ENCODE measurements around the gene RALGAPB. TPM values are rescaled to one million over a fixed set of nuclear protein-coding genes. Genes with fewer than 3 reads are reported as not detected.

RALGAPB gene
- total and polyA plus RNA-seq, 2 of the 13 experiments (the other 11 are each of a cell fraction or from before 2014, with no cell fraction given) = 17.6 to 30.6 TPM

DNA sequence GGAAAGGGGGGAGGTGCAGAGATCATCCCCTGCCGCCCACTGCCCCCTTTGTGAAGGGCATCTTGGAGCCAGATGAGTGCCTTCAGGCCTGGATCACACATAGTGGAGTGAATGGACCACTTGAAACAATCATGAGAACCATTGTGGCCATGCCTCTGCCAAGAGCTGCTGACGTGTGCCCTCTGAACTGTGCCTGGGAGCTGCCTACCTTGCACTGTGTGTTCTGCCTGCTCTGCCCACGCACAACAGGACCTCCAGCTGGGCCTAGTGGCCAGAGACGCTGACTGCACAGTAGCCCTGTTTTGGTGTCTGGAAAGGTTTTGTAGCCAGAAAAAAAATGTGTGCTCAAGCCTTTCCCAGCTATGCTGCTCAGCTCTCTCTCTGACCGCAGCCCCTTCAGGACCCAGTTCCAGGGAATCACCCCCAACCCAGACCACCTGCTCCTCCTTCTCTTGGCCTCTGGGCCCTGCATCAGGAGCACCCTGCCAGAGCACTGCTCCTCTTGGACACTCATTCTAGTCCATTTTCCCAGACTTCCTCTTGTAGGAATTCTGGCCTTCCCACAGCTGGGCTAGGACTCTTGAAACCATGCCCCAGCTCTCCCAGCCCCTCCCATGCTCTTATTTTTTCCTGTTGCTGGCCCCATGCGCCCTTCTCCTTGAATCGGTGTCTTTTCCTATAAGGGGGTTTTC is 106.7 kb downstream of the RALGAPB start:
- no peak for DNase-seq (ENCODE audit: low spot score)

More for the DNA sequence above, 106.7 kb downstream of the RALGAPB start:
- Histone ChIP-seq H3K9ac (ENCODE audit: insufficient read depth, low read depth, low read length) (no peak overlapping the region), H4K20me1 (ENCODE audit: insufficient read depth, low read length) (no peaks in the 10 kb centered on the region), H3K4me1 (ENCODE audit: insufficient read depth, low read length) (peaks cover 47% of the 10 kb centered on the region), H3K79me2 (ENCODE audit: insufficient read depth, low read length) (no peaks in the 10 kb centered on the region), H3K36me3 (replicated peaks in 1 of 2; ENCODE audit: control insufficient read depth in 1 of 2, insufficient read depth in 2 of 2, low read length in 2 of 2) (peaks cover 6 to 24% of the 10 kb centered on the region in 2 experiments; a peak in 3 of 5 replicates), H3K27ac (ENCODE audit: extremely low read length, insufficient read depth, low read length) (no peak overlapping the region), H3K4me3 (replicated peaks in 1 of 3; ENCODE audit: insufficient read depth in 1 of 3, low read depth in 2 of 3, low read length in 3 of 3) (no peak overlapping the region), H2AFZ (ENCODE audit: low read length) (no peak overlapping the region), H3K27me3 (ENCODE audit: control insufficient read depth in 1 of 2, insufficient read depth in 2 of 2, low read length in 2 of 2) (no peaks in the 10 kb centered on the region), H3K9me3 (ENCODE audit: low read length) (no peaks in the 10 kb centered on the region), H3K4me2 (ENCODE audit: low read depth, low read length) (no peak overlapping the region)
- ATAC-seq (peak; percentile 59), FAIRE-seq (no peak)
- TF ChIP-seq ZBTB38 (CRISPR knock-in tag; IDR thresholded peaks at IDR 0.05) = 0 out of 2 replicates have a peak, but pooled peaks have one; percentile 25
- TF ChIP-seq RBM22 (optimal IDR thresholded peaks at IDR 0.05; ENCODE audit: low read length) = peak; percentile 12
- TF ChIP-seq, protein P1, sequence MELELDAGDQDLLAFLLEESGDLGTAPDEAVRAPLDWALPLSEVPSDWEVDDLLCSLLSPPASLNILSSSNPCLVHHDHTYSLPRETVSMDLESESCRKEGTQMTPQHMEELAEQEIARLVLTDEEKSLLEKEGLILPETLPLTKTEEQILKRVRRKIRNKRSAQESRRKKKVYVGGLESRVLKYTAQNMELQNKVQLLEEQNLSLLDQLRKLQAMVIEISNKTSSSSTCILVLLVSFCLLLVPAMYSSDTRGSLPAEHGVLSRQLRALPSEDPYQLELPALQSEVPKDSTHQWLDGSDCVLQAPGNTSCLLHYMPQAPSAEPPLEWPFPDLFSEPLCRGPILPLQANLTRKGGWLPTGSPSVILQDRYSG (CRISPR knock-in tag; IDR thresholded peaks at IDR 0.05) = no peak
- TF ChIP-seq, protein P2, sequence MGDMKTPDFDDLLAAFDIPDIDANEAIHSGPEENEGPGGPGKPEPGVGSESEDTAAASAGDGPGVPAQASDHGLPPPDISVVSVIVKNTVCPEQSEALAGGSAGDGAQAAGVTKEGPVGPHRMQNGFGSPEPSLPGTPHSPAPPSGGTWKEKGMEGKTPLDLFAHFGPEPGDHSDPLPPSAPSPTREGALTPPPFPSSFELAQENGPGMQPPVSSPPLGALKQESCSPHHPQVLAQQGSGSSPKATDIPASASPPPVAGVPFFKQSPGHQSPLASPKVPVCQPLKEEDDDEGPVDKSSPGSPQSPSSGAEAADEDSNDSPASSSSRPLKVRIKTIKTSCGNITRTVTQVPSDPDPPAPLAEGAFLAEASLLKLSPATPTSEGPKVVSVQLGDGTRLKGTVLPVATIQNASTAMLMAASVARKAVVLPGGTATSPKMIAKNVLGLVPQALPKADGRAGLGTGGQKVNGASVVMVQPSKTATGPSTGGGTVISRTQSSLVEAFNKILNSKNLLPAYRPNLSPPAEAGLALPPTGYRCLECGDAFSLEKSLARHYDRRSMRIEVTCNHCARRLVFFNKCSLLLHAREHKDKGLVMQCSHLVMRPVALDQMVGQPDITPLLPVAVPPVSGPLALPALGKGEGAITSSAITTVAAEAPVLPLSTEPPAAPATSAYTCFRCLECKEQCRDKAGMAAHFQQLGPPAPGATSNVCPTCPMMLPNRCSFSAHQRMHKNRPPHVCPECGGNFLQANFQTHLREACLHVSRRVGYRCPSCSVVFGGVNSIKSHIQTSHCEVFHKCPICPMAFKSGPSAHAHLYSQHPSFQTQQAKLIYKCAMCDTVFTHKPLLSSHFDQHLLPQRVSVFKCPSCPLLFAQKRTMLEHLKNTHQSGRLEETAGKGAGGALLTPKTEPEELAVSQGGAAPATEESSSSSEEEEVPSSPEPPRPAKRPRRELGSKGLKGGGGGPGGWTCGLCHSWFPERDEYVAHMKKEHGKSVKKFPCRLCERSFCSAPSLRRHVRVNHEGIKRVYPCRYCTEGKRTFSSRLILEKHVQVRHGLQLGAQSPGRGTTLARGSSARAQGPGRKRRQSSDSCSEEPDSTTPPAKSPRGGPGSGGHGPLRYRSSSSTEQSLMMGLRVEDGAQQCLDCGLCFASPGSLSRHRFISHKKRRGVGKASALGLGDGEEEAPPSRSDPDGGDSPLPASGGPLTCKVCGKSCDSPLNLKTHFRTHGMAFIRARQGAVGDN (CRISPR knock-in tag; IDR thresholded peaks at IDR 0.05) = peak; percentile 43
- TF ChIP-seq AGO2 (optimal IDR thresholded peaks at IDR 0.05; ENCODE audit: low read depth, low read length) = peak; percentile 17
- no peak for TF ChIP-seq ZFX (CRISPR knock-in tag; IDR thresholded peaks at IDR 0.05; ENCODE audit: low read depth)
- 0 out of 2 replicates have a peak, but pooled peaks have one; percentile 37 for TF ChIP-seq ZNF572 (CRISPR knock-in tag; IDR thresholded peaks at IDR 0.05)
- no peak for TF ChIP-seq ZNF768 (CRISPR knock-in tag; IDR thresholded peaks at IDR 0.05)
- peak; percentile 41; the same call in 1 of the 2 replicates for TF ChIP-seq HIC2 (CRISPR knock-in tag; IDR thresholded peaks at IDR 0.05; ENCODE audit: low read depth)
- no peak for TF ChIP-seq NKX3-1 (CRISPR knock-in tag; IDR thresholded peaks at IDR 0.05)
- WGBS (ENCODE audit: low lambda C conversion rate) = 75% methylated on average over 7 of the region's 7 CpGs
- intact Hi-C loops (cut with micrococcal nuclease; ENCODE audit: unreplicated experiment) = no loop called here
- POLR2A ChIA-PET = no interaction called here
- BruUV-seq (replicated peaks) = no TSS peak
- CTCF ChIA-PET (ENCODE audit: low intra/inter-chr PET ratio, low total read pairs) = no interaction called here
- in situ Hi-C loops (cut with HindIII; ENCODE audit: extremely low pct_ligation_motif_present, low pct_unique_long_range_greater_than_20kb) = no loop called here
